Measurements from ENCODE around the gene ATG4C. TPM values are rescaled to one million over a fixed set of nuclear protein-coding genes. Genes with fewer than 3 reads are reported as not detected.

Gene ATG4C
- total and polyA plus RNA-seq, 2 of the 4 experiments (the other 2 are of a cell fraction), result 4.7 to 7.2 TPM

- Histone ChIP-seq H3K79me1 (ENCODE audit: low read depth in 1 of 2, low read length in 2 of 2) (no peaks in the 10 kb centered on the region), H2BK20ac (ENCODE audit: low read depth, low read length) (no peak overlapping the region), H3K27me3 (ENCODE audit: control insufficient read depth, insufficient read depth, low read length) (no peaks in the 10 kb centered on the region), H2AFZ (replicated peaks; ENCODE audit: low read length, poor library complexity) (no peak overlapping the region), H2BK5ac (ENCODE audit: low read depth, low read length, poor library complexity, severe bottlenecking) (no peak overlapping the region), H4K8ac (ENCODE audit: low read depth in 2 of 2, low read length in 2 of 2) (no peak overlapping the region), H2BK120ac (ENCODE audit: low read depth, low read length) (no peak overlapping the region), H3K4ac (ENCODE audit: low read depth, low read length) (no peak overlapping the region), H2BK15ac (ENCODE audit: low read depth, low read length) (no peak overlapping the region), H3K18ac (ENCODE audit: low read depth, low read length) (no peak overlapping the region), H2AK9ac (replicated peaks; ENCODE audit: low read depth, low read length, poor library complexity) (no peak overlapping the region), H3K4me2 (ENCODE audit: low read depth, low read length) (no peak overlapping the region), H4K20me1 (ENCODE audit: insufficient read depth, low read length) (no peaks in the 10 kb centered on the region), H3K4me1 (ENCODE audit: control insufficient read depth, insufficient read depth, low read length) (peaks cover 4% of the 10 kb centered on the region; the same call in 1 of the 2 replicates), H3K23ac (ENCODE audit: low read depth, low read length) (no peak overlapping the region), H3K56ac (ENCODE audit: extremely low read depth, insufficient read depth, low read length) (no peak overlapping the region), H3K9ac (ENCODE audit: low read depth, low read length) (no peak overlapping the region), H3K4me3 (ENCODE audit: insufficient read depth, low read depth, low read length) (no peak overlapping the region), H2AK5ac (ENCODE audit: low read depth, low read length) (no peak overlapping the region), H4K91ac (ENCODE audit: insufficient read depth, low read depth, low read length) (no peak overlapping the region), H3K27ac (ENCODE audit: insufficient read depth, low read length) (no peak overlapping the region), H3K9me3 (ENCODE audit: control insufficient read depth, insufficient read depth, low read length) (no peaks in the 10 kb centered on the region), H4K5ac (ENCODE audit: low read depth, low read length) (no peak overlapping the region), H3K36me3 (ENCODE audit: control insufficient read depth, insufficient read depth, low read length) (no peaks in the 10 kb centered on the region), H3K14ac (replicated peaks; ENCODE audit: low read depth, low read length) (no peak overlapping the region), H3K9me1 (ENCODE audit: insufficient read depth, low read length) (peaks cover 8% of the 10 kb centered on the region)
- CTCF ChIA-PET, result interaction anchor here (1.3 kb wide), 1 partner anchor 55 kb away, joined by 3 read pairs; no protein-coding TSS in a partner anchor
- WGBS, 2 experiments (ENCODE audit: extremely low coverage in 2 of 2, insufficient read length in 1 of 2), result no CpG with 5 or more reads among the region's 4 CpGs
- BruUV-seq (replicated peaks), result no TSS peak
- DNase-seq (no peak), ATAC-seq (ENCODE audit: low read depth) (no peak)
- dilution Hi-C loops (cut with HindIII; ENCODE audit: low sequenced_read_pairs, unreplicated experiment) (no loop called here), intact Hi-C loops (cut with micrococcal nuclease) (loop anchor here (10.0 kb wide), 1 partner anchor 116 kb away; no protein-coding TSS in a partner anchor), in situ Hi-C loops (cut with MboI; ENCODE audit: low sequenced_read_pairs) (loop anchor here (25.0 kb wide), 2 partner anchors 588 to 688 kb away; no protein-coding TSS in a partner anchor)
- TF ChIP-seq USF2 (IDR thresholded peaks at IDR 0.05; ENCODE audit: low read depth, low read length) (no peak), RAD21 (IDR thresholded peaks at IDR 0.05; ENCODE audit: low read length) (no peak), ELK1 (IDR thresholded peaks at IDR 0.05; ENCODE audit: borderline replicate concordance, low read depth, low read length) (no peak), BHLHE40 (IDR thresholded peaks at IDR 0.05; ENCODE audit: low read depth, low read length) (no peak), MAZ (IDR thresholded peaks at IDR 0.05; ENCODE audit: borderline replicate concordance, low read depth, low read length) (no peak), MAFK (IDR thresholded peaks at IDR 0.05; ENCODE audit: low read depth, low read length) (no peak), POLR2A (IDR thresholded peaks at IDR 0.05; ENCODE audit: low read depth, low read length) (no peak), RFX5 (IDR thresholded peaks at IDR 0.05; ENCODE audit: low read depth, low read length) (no peak), CHD1 (IDR thresholded peaks at IDR 0.05; ENCODE audit: low read depth, low read length) (no peak), CEBPB (IDR thresholded peaks at IDR 0.05; ENCODE audit: low read depth, low read length) (no peak)
- POLR2A ChIA-PET (ENCODE audit: unreplicated experiment), result no interaction called here
Observed at GRCh38 chr1:62849031-62849430, 65.1 kb downstream of the ATG4C start.

All from IMR-90 (cell line).